ENCODE results near the gene HERPUD2. TPM values are rescaled to one million over a fixed set of nuclear protein-coding genes. Genes with fewer than 3 reads are reported as not detected.

The HERPUD2 gene
- total RNA-seq, 2 donors from 2014 or later: 25.3 to 58.3 TPM

DNA sequence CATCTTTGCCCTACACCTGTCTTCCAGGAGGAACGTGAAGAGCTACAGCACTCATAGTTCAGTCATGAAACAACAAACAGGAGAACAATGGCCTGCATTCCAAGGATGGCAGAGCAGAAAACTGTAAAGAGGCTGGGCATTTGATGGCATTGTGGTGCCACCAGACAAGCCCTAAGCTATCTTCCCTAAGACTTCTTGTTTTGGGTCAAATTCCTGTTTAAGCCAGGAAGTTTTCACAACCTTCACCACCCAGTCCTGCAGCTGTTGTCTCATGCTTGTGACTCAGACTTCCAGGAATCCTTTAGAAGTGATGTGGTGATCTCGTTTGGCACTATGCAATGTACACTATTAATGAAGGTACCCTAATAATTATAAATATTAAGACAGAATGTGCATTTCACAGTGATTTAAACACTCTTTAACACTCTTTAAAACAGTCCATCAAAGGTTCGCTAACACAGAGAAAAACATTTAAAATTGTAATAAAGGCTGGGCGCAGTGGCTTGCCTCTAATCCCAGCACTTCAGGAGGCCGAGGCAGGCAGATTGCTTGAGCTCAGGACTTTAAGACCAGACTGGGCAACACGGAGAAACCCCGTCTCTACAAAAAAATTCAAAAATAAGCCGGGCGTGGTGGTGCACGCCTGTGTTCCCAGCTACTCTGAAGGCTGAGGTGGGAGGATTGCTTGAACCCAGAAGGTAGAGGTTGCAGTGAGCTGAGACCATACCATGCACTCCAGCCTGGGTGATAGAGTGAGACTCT is 2.7 kb upstream of the HERPUD2 start:
- 87% methylated on average over 10 of the region's 10 CpGs for WGBS
- no peak for TF ChIP-seq POLR2AphosphoS5 (IDR thresholded peaks at IDR 0.05)
- TF ChIP-seq, protein P1, sequence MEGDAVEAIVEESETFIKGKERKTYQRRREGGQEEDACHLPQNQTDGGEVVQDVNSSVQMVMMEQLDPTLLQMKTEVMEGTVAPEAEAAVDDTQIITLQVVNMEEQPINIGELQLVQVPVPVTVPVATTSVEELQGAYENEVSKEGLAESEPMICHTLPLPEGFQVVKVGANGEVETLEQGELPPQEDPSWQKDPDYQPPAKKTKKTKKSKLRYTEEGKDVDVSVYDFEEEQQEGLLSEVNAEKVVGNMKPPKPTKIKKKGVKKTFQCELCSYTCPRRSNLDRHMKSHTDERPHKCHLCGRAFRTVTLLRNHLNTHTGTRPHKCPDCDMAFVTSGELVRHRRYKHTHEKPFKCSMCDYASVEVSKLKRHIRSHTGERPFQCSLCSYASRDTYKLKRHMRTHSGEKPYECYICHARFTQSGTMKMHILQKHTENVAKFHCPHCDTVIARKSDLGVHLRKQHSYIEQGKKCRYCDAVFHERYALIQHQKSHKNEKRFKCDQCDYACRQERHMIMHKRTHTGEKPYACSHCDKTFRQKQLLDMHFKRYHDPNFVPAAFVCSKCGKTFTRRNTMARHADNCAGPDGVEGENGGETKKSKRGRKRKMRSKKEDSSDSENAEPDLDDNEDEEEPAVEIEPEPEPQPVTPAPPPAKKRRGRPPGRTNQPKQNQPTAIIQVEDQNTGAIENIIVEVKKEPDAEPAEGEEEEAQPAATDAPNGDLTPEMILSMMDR (IDR thresholded peaks at IDR 0.05): no peak
- no peak for TF ChIP-seq POLR2A (IDR thresholded peaks at IDR 0.05)
- intact Hi-C loops (cut with DNase I): no loop called here
- H3K4me3 ChIP-seq: no peak overlapping the region
- no peaks in the 10 kb centered on the region for H3K36me3 ChIP-seq
- H3K4me1 ChIP-seq (replicated peaks): no peaks in the 10 kb centered on the region
- H3K27ac ChIP-seq: no peak overlapping the region
- no peaks in the 10 kb centered on the region for H3K9me3 ChIP-seq
- H3K27me3 ChIP-seq (replicated peaks; ENCODE audit: insufficient read depth): no peaks in the 10 kb centered on the region
- no peak for DNase-seq (ENCODE audit: low spot score)

- TF ChIP-seq, protein P1 (IDR thresholded peaks at IDR 0.05): no peak
- TF ChIP-seq POLR2AphosphoS5 (IDR thresholded peaks at IDR 0.05) (no peak), POLR2A (IDR thresholded peaks at IDR 0.05) (no peak)
- 86% methylated on average over 7 of the region's 7 CpGs for WGBS
Measured at GRCh38 chr7:35695987-35696386, 1.1 kb upstream of the HERPUD2 start.

GRCh38 chr7:35695473-35695850 is 527 bp upstream of the HERPUD2 start:
- H3K4me1 ChIP-seq (replicated peaks): no peaks in the 10 kb centered on the region
- 11% methylated on average over 10 of the region's 10 CpGs for WGBS
- intact Hi-C loops (cut with DNase I): loop anchor here (2.0 kb wide), 1 partner anchor 105 kb away; the partner anchor contains the start of gene SEPTIN7
- peak overlapping the region; percentile 92 to 98 for H3K4me3 ChIP-seq
- TF ChIP-seq POLR2AphosphoS5 (IDR thresholded peaks at IDR 0.05) (no peak), POLR2A (IDR thresholded peaks at IDR 0.05) (no peak)
- TF ChIP-seq, protein P1 (IDR thresholded peaks at IDR 0.05): no peak
- DNase-seq (ENCODE audit: low spot score): no peak
- no peaks in the 10 kb centered on the region for H3K27me3 ChIP-seq (replicated peaks; ENCODE audit: insufficient read depth)
- H3K36me3 ChIP-seq: no peaks in the 10 kb centered on the region
- H3K27ac ChIP-seq: peak overlapping the region; percentile 92 to 95
- H3K9me3 ChIP-seq: no peaks in the 10 kb centered on the region

More at GRCh38 chr7:35695987-35696386, 1.1 kb upstream of the HERPUD2 start:
- Histone ChIP-seq H3K36me3 (no peaks in the 10 kb centered on the region), H3K27me3 (replicated peaks; ENCODE audit: insufficient read depth) (no peaks in the 10 kb centered on the region), H3K9me3 (no peaks in the 10 kb centered on the region), H3K27ac (no peak overlapping the region), H3K4me1 (replicated peaks) (no peaks in the 10 kb centered on the region), H3K4me3 (peak overlapping the region in 1 of 2 donors; percentile 92)
- DNase-seq (ENCODE audit: low spot score): no peak
- intact Hi-C loops (cut with DNase I): loop anchor here (2.0 kb wide), 1 partner anchor 105 kb away; the partner anchor contains the start of gene SEPTIN7

DNA sequence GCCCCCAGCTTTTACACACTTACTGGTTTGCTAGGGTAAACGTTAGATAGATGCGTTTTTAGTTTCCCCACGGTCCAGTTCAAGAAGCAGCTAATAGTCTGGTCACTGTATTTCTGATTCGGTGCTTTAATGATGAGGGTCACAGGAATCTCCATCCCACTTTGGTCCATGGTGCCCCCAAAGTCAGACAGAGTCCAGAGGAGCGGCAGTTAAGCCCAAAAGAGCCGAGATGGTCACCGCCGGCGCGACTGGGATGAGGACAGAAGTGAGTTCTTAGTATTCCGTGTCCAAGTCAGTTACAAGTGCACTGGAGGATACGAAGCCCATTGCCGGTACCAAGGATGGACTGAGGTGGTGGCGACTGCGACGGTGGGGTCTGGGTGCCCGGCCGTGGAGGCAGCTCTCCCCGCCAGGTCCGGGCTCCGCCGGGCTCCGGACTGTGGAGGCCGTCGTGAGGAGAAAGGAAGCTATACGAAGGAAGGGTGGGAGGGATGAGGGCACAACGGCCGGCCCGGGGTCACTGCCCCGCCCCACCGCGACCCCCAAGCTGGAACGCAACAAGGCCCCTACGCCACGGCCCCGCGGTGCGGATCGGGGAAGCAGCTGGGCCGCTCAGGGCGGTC is 663 bp downstream of the HERPUD2 start:
- peak overlapping the region; percentile 92 to 95 for H3K27ac ChIP-seq
- WGBS: 1% methylated on average over 39 of the region's 41 CpGs
- H3K4me3 ChIP-seq: peak overlapping the region; percentile 92 to 98
- intact Hi-C loops (cut with DNase I): loop anchor here (2.0 kb wide), 1 partner anchor 107 kb away; the partner anchor contains the start of gene SEPTIN7
- TF ChIP-seq, protein P1 (IDR thresholded peaks at IDR 0.05): no peak
- no peak for TF ChIP-seq POLR2A (IDR thresholded peaks at IDR 0.05)
- no peak for TF ChIP-seq POLR2AphosphoS5 (IDR thresholded peaks at IDR 0.05)
- peak; percentile 6 for DNase-seq (ENCODE audit: low spot score)
- no peaks in the 10 kb centered on the region for H3K4me1 ChIP-seq (replicated peaks)
- no peaks in the 10 kb centered on the region for H3K36me3 ChIP-seq
- H3K27me3 ChIP-seq (replicated peaks; ENCODE audit: insufficient read depth): no peaks in the 10 kb centered on the region
- H3K9me3 ChIP-seq: no peaks in the 10 kb centered on the region

Measured in prostate gland (tissue), 2 donors.